ENCODE results near the gene SOX6. TPM values are rescaled to one million over a fixed set of nuclear protein-coding genes. Genes with fewer than 3 reads are reported as not detected.

SOX6 gene
- total RNA-seq, 1 experiment from 2014 or later, result not detected

DNA sequence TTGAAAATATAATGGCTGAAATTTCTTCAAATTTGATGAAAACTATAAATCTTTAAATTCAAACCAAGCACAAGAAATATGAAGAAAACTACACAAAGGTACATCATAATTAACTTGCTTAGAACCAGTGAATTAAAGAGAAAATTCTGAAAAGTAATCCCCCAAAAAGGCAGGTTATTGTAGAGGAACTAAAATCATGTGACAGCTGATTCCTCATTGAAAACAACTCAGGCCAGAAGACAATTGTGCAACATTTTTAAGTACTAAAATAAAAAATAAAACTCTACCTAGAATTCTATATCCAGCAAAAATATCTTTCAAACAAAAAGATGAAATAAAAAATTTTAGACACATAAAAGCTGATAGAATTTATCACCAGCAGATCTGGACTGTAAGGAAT, 90.3 kb downstream of the SOX6 start:
- no peaks in the 10 kb centered on the region for H4K20me1 ChIP-seq (ENCODE audit: control insufficient read depth, insufficient read depth, insufficient read length)
- no peak overlapping the region for H4K91ac ChIP-seq (ENCODE audit: insufficient read length, low read depth, low read length)
- DNase-seq, result no peak
- Mint-ChIP-seq H3K36me3 (ENCODE audit: insufficient read depth in 1 of 3, low read depth in 3 of 3) (no peaks in the 10 kb centered on the region), H3K27ac (no peak overlapping the region), H3K4me3 (no peak overlapping the region), H3K9me3 (peaks cover 0 to 2% of the 10 kb centered on the region in 2 experiments; a peak in 2 of 5 replicates), H3K4me1 (no peaks in the 10 kb centered on the region), H3K27me3 (ENCODE audit: low read depth) (no peaks in the 10 kb centered on the region; the same call in 1 of the 2 replicates)
- no peak overlapping the region for H3T11ph ChIP-seq (ENCODE audit: low read length)
- H2AK5ac ChIP-seq (ENCODE audit: insufficient read length, low read length), result no peak overlapping the region
- no peak overlapping the region for H3K4me2 ChIP-seq (ENCODE audit: insufficient read depth, insufficient read length, low read length)
- no peak overlapping the region for H2AFZ ChIP-seq (ENCODE audit: low read length)
- no peaks in the 10 kb centered on the region for H3K79me2 ChIP-seq (ENCODE audit: insufficient read depth, low read length)
- no peak overlapping the region for H2BK120ac ChIP-seq (ENCODE audit: low read depth, low read length, poor library complexity, severe bottlenecking)
- H3K4ac ChIP-seq (ENCODE audit: low read depth, low read length), result no peak overlapping the region
- no peak overlapping the region for H3K14ac ChIP-seq (ENCODE audit: insufficient read depth, low read length)
- no peak overlapping the region for H4K8ac ChIP-seq (replicated peaks; ENCODE audit: insufficient read length, low read depth, low read length)
- H2BK15ac ChIP-seq (ENCODE audit: low read depth, low read length), result no peak overlapping the region
- H2BK20ac ChIP-seq (ENCODE audit: low read depth, low read length, poor library complexity, severe bottlenecking), result no peak overlapping the region
- H3K27me3 ChIP-seq (ENCODE audit: insufficient read depth, low read length), result no peaks in the 10 kb centered on the region
- no peaks in the 10 kb centered on the region for H3K4me1 ChIP-seq (ENCODE audit: insufficient read depth, low read length)
- H2BK5ac ChIP-seq (ENCODE audit: insufficient read length, low read length), result no peak overlapping the region
- no peak overlapping the region for H3K23ac ChIP-seq (ENCODE audit: insufficient read length, low read depth, low read length)
- no peak overlapping the region for H3K18ac ChIP-seq (ENCODE audit: insufficient read length, low read depth, low read length)
- H4K5ac ChIP-seq (ENCODE audit: insufficient read length, low read depth, low read length), result no peak overlapping the region
- no peaks in the 10 kb centered on the region for H3K23me2 ChIP-seq (ENCODE audit: insufficient read length, low read depth, low read length, poor library complexity, severe bottlenecking)
- H3K9ac ChIP-seq (ENCODE audit: extremely low read depth, insufficient read length, low read length), result no peak overlapping the region
- H3K79me1 ChIP-seq (ENCODE audit: insufficient read depth, low read depth, low read length, poor library complexity, severe bottlenecking), result no peaks in the 10 kb centered on the region
- no peak overlapping the region for H3K27ac ChIP-seq (ENCODE audit: insufficient read length, low read depth, low read length)
- H3K56ac ChIP-seq (ENCODE audit: insufficient read length, low read depth, low read length), result no peak overlapping the region
- H2BK12ac ChIP-seq (ENCODE audit: insufficient read length, low read depth, low read length), result no peak overlapping the region
- TF ChIP-seq CTCF (conservative IDR thresholded peaks at IDR 0.05), result no peak
- H3K9me3 ChIP-seq (ENCODE audit: control insufficient read depth, low read depth, low read length), result no peaks in the 10 kb centered on the region
